GM21619 (cell line): ENCODE results near the gene NTRK2.

ENCODE experiments used
- ATAC-seq: cut with Tn5 transposase; IDR thresholded peaks from one replicate; pipeline ENCODE4 v1.9.1; 2021; ENCODE audit not compliant: unreplicated experiment

Gene NTRK2

DNA sequence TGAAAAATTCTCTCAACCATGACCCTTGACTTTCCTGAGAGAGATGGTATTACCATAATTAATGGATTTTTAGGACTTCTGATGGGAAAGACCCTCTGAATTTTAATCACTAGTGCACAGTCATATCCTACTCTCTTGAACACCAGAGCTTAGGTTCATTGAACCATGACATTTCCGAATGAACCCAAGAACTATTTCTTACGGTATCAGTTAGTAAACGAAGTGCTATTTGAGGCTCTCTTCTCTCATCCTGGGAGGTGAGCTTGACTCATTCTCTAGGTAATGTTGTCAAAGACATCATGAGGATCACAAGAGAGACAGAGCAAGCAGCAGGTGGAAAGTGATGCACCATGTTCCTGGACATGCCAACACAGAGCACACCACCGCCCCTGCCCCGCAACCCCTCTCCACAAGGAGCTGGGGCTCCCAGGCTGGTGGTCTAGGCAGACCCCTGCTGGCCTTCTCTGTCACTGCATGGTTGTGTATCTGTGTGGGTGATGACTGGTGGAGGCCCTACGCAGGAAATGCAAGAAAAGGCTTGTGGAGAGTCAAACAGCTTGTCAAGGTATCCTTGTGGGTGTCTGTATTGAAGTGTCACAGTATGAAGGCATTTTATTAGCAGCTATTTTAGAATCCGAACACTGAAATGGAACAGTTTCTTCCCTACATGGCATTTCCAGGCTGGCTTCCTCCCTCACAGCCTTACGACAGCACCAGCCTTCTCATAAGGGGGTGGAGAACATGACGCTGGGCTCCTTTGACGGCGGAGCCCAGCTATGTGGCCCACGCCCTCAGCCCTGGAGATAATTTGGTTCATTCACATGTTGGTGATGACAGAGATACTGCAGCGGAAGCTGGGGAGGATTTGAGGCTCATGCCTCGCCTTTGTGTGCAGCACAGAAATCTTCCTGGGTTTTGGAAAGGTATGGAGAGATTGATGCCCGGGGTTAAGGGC, 297.6 kb downstream of the NTRK2 start:
- no peak for ATAC-seq

DNA sequence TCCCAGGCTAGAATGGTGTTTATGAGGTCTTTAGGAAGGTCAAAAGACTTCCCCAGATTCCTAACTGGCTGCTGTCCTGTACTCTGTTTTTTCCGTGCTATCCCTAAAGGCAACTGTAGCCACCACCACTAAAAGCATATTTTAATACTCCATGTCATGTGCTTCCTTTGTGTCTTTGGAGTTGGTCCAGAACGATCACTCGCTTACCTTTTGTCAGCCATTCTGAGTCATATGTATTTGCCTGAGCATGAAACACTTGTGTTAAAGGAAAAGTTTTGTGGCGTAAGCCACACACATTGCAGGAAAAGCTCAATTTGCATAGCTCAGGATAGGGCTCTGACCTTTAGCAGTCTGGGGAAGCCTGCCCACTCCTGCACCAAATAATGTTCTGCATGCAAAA, 299.6 kb downstream of the NTRK2 start:
- no peak for ATAC-seq

DNA sequence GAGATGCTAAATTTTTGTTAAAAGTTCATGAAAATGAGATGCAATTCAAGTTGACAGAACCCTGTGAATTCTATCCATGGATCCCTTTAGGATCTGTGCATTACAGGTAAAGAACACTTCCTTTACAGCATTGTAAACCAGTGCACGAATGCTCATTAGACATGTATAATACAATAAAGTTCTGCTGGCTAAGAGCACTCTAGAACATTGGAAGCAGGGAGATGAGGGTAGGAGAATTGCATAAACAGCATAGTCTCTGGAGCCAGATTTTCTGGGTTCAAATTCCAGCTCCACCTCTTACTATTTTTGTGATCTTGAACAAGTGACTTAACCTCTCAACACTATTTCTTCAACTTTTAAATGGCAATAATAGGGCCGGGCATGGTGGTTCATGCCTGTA, 300.2 kb downstream of the NTRK2 start:
- ATAC-seq, result no peak

- no peak for ATAC-seq
These were observed 300.9 kb downstream of the NTRK2 start for GRCh38 chr9:84970432-84970831.

GRCh38 chr9:84971571-84971970, 302.0 kb downstream of the NTRK2 start:
- no peak for ATAC-seq

- ATAC-seq, result no peak
These were observed 304.7 kb downstream of the NTRK2 start for GRCh38 chr9:84974258-84974657.

- no peak for ATAC-seq
These were observed 305.3 kb downstream of the NTRK2 start for GRCh38 chr9:84974855-84975254.

DNA sequence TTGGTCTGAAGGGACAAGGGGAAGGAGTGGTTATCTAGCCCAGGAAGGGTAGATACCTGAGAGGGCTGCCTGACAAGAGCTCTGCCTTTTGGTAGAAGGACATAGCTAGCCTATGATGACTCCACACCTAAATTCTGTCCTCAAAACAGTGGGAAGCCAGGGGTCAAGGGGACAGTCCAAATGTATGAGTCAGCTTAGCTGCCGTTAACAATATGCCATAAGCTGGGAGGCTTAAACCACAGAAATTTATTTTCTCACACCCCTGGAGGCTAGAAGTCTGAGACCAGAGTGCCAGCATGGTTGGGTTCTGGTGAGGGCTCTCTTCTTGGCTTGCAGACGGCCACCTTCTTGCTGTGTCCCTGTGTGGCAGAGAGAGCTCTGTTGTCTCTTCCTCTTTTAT, 306.4 kb downstream of the NTRK2 start:
- no peak for ATAC-seq

- ATAC-seq, result no peak
These were observed 309.1 kb downstream of the NTRK2 start for GRCh38 chr9:84978661-84979060.

DNA sequence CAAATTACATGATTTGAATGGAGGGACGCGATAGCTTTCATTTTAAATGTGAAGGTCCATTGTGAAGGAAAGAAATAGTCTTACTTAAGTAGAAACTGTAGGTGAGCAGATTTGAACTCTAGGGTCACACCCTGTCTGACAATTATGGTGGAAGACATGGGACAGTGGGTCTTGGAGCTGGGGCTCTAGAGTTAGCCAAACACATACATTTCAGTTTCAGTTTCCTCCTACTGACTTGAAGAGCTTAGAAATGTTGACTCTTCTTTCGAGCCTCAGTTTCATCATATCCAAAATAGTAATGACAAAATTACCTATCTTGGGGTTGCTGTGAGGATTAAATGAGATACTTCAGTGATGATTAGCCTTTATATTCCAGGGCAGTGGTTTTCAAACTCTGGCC, 314.2 kb downstream of the NTRK2 start:
- ATAC-seq, result no peak

GRCh38 chr9:84988621-84989020, 319.1 kb downstream of the NTRK2 start:
- no peak for ATAC-seq

- ATAC-seq, result no peak
These were observed 320.9 kb downstream of the NTRK2 start for GRCh38 chr9:84990416-84990815.

GRCh38 chr9:84990850-84991513, 321.5 kb downstream of the NTRK2 start:
- no peak for ATAC-seq

DNA sequence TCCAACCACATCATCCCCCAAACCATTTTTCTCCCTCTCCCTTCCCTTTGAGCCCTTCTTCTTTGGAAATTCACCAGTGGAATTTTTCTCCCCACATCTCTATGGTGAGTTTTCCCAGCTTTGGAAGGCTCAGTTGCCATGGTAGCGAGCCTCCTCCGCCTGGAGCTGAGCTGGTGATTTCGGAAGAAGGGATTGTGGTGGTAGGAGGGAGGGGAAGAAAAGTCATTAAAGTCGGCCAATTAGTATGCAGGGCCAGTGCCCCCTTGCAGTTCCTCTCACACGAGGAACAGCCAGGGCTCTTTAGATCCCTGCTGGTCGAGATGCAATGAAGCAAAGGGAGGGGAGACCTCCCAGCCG, 322.0 kb downstream of the NTRK2 start:
- ATAC-seq, result no peak

DNA sequence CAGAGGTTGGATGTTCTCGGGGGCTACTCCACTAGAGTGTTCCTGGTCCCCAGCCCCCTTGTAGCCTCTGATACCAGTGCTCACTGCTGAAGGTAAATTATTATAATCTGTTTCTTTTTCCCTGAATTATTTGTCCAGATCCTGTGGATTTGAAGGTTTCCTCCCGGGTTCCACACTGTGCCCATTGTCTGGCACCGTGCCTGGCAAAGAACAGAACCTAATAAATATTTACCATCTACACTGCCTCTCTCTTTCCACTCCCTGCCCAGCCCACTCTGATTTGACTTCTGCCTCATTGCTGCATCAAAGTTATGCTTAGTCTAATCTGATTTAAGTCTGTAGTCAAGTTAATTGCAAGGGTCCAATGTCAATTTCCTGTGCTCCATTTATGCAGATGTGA, 322.9 kb downstream of the NTRK2 start:
- ATAC-seq, result no peak

- no peak for ATAC-seq
These were observed 323.6 kb downstream of the NTRK2 start for GRCh38 chr9:84993105-84993504.

GRCh38 chr9:84996029-84996428, 326.5 kb downstream of the NTRK2 start:
- ATAC-seq, result no peak

DNA sequence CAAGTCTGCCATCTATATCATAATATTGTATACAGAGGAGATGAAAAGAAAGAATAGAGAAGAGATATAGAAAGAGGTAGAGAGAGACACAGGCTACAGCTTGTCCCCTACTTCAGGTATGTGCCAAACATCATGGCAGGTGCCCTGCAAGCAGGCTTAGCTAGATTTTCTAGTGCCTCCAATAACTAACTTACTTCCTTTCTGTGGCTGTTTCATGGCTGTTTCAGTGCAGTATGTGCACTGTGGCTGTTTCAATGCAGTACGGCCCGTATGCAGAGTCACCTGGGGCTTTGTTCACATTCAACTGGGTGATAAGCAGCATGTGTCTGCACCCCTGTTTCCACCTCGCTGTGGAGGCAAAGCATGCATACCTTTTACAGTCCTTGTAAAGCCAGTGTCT, 327.2 kb downstream of the NTRK2 start:
- no peak for ATAC-seq

- ATAC-seq, result no peak
These were observed 327.9 kb downstream of the NTRK2 start for GRCh38 chr9:84997472-84997871.

DNA sequence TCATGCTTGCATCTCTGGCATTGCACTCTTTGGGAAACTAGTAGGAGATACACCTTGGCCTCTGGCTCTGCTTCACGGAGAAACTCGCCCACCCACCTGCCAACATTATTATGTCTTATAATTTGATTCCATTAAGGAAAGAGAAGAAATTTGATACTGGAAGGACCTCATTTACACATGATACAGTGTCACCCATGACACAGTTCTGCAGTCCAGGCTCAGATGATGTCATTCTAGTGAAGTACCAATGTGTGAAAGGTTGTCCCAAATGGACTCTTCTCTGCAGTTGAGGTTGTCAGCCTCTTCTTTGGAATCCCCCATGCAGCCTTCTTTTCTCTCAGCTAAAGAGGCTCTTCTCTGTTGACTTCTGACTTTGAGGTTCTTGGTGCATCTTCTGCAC, 329.1 kb downstream of the NTRK2 start:
- ATAC-seq, result no peak

- ATAC-seq, result no peak
These were observed 330.3 kb downstream of the NTRK2 start for GRCh38 chr9:84999788-85000187.

- ATAC-seq, result no peak
These were observed 332.4 kb downstream of the NTRK2 start for GRCh38 chr9:85001925-85002324.
